H1 (cell line): ENCODE data around the gene COL1A1. TPM values are rescaled to one million over a fixed set of nuclear protein-coding genes. Genes with fewer than 3 reads are reported as not detected.

Source experiments
- BCL11A ChIP-seq, 2 experiments: IDR thresholded peaks; one replicate each; pipeline ENCODE4 v1.6.1; 2011; ENCODE audit warnings: low read depth in 2 of 2, low read length in 2 of 2, mild to moderate bottlenecking in 2 of 2
- CHD7 ChIP-seq: fragments of 300-600 bp; sonication (generic); IDR thresholded peaks from 2 replicates; pipeline ENCODE4 v1.7.1; 2012; ENCODE audit warnings: low read length, moderate library complexity, mild to moderate bottlenecking, inconsistent platforms; ENCODE audit not compliant: insufficient replicate concordance
- CTBP2 ChIP-seq: IDR thresholded peaks from 2 replicates; pipeline ENCODE4 v1.7.0; 2011; ENCODE audit warnings: borderline replicate concordance, mild to moderate bottlenecking, moderate library complexity, mixed read lengths, low read length; ENCODE audit not compliant: insufficient read depth, insufficient read length
- KDM5A ChIP-seq: fragments of 200-600 bp; IDR thresholded peaks from 2 replicates; pipeline ENCODE4 v1.7.1; 2012; ENCODE audit warnings: mild to moderate bottlenecking, low read length, inconsistent platforms, mixed read lengths
- POLR2AphosphoS5 ChIP-seq: IDR thresholded peaks from 2 replicates; pipeline ENCODE4 v1.6.1; 2011; ENCODE audit warnings: low read depth, low read length
- TBP ChIP-seq: IDR thresholded peaks from 2 replicates; pipeline ENCODE4 v1.6.1; 2011; ENCODE audit warnings: low read depth, low read length, improper control_type of control experiment
- polyA plus RNA-seq, 7 experiments: library from polyadenylated mRNA; depleted of rRNA in 3 of 7; stranded (reverse) in 5 of 7; unstranded in 2 of 7; fragments of >200 nt in 5 of 7; fragments of 200-250 nt in 2 of 7; gene quantifications; 1 replicate in 5 of 7; 2 replicates in 1 of 7; 4 replicates in 1 of 7; pipeline versions ENCODE4 v1.2.1 to v1.2.3, GENCODE V29; 2011 to 2013; ENCODE audit warnings: missing spikeins in 2 of 7, mixed read lengths in 2 of 7
- total RNA-seq: library from RNA; stranded (reverse); fragmentation: NEBNext Ultra II Directional; extraction: Animal tissue kit (Norgen Biotek cat#: 25700); gene quantifications from 2 replicates; pipeline ENCODE4 v1.2.1, GENCODE V29; 2021

COL1A1 gene
- total and polyA plus RNA-seq, 2 of the 8 experiments (the other 6 are each of a cell fraction or from before 2014, with no cell fraction given): 14.1 to 80.4 TPM

DNA sequence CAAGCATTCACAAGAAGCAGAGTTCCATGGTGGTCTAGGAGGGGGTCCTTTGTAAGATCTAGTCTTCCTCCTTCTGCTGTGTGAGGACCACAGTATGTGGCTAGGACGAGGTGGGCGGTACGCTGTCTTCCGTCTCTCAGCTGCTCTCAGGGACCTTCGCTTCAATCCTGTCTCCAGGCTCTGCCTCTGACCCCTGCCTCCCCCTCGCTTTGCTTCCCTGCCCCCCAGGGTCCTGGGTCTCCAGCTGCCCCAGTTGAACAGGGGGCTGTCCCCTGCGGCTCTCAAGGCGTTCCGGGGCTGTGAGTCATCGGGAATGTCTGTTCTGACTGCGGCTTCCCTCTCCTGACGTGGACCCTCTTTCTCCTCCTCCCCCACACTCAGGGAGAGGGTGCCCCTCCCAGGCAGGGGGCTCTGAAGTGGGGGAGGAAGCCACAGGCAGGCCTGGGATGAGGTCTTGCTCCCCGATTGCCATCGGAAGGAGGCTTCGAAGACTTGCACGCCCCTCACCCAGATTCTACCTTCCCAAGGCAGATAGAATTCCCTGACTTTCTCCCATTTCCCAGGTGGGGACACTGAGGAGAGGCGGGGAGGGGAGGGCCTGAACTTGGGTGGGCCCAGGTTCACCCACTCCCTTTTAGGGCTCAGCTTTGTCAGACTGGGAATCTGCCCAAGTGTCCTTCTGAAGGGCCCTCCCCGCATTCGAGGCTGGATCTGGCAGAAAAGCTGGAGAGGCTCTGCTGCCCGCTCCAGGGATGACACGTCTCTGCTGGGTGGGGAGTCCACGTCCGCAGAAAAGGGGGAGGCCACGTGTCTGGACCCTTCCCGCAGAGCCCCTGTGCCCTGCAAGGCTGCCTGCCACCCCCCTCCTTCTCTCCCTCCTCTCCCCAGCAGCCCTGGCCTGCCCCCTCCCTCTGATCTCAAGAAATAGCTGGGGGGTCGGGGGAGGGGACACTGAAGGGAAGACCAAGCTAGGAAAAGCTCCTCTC, 9.1 kb upstream of the COL1A1 start (continued):
- TF ChIP-seq KDM5A: no peak
- TF ChIP-seq TBP: no peak
- no peak for TF ChIP-seq BCL11A (IDR thresholded peaks at IDR 0.05; ENCODE audit: low read depth in 2 of 2, low read length in 2 of 2)
- TF ChIP-seq CHD7: no peak
- no peak for TF ChIP-seq CTBP2
- TF ChIP-seq POLR2AphosphoS5: no peak
